NCI-H1930 (cell line): Measurements from ENCODE around the gene PDZD8.
"Not testable (repeated sequence)": the region's sequence is repeated elsewhere in the genome, so short reads cannot be mapped to it uniquely, and the experiment has no call there.

Source experiments
- DNase-seq, 2 experiments: peaks; one replicate each; lab custom pipeline; 2025; lab: John Stamatoyannopoulos, UW

Gene PDZD8

DNA sequence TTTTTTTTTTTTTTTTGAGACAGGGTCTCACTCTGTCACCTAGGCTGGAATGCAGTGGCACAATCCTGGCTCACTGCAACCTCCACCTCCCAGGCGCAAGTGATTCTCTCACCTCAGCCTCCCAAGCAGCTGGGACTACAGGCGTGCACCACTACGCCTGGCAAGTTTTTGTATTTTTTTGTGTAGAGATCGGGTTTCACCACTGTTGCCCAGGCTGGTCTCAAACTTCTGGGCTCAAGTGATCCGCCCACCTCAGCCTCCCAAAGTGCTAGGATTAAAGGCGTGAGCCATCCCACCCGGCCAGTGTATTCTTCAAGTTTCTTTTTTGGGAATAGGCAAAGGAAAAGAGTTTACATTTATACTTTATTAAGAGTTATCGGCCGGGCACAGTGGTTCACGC lies 84.4 kb downstream of the PDZD8 start:
- not testable (repeated sequence) for DNase-seq

DNA sequence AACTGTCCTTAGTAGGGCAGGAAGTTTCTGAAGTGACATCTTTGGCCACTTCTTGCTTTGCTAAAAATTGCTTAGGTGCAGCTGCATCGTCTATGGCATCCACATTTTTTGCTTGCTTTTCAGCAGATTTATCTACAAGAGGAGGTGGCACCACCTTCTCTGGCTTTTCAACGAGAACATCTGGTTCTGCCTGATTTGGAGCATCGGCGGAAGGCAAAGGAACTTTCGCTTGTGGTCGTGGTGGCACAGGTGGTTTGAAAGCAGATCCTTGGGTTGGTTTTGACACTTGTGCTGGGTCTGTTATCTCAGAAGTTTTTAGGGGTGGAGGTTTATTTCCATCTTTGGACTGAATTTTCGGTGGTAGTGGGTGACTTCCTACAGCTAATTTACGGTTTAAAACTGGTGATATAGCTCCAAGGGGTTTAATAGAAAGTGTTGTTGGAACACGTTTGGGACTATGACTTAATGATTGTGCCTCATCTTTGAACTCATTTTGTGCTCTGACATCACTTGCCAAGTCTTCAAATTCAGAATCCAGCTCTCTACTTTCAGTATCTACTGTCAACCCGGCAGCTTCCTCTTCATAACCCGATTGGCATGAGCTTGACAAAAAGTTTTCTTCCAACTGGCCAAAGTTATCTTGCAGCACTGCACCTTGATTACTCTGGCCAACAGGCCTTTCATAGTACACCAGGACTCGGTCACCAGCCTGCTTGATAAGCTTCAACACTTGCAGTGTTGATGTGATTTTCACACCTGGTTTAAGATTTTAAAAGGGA lies 90.3 kb downstream of the PDZD8 start:
- DNase-seq, result no peak

DNA sequence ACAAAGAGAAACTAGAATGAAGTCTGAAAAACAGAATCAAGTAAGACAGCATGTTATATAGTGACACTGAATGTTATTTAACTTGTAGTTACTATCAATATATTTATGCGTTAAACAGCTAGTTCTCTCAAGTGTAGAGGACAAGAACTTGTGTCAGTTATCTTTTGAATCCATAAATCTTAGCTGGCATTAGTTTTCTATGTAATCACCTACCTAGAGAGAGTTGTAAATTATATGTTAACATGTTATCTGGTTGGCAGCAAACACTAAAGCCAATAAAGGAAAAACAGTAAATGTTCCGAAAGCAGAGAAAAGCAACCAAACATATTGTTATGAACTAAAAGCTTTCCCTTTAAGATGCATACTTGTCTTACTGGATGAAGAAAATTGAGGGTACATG lies 97.6 kb downstream of the PDZD8 start:
- no peak for DNase-seq

DNA sequence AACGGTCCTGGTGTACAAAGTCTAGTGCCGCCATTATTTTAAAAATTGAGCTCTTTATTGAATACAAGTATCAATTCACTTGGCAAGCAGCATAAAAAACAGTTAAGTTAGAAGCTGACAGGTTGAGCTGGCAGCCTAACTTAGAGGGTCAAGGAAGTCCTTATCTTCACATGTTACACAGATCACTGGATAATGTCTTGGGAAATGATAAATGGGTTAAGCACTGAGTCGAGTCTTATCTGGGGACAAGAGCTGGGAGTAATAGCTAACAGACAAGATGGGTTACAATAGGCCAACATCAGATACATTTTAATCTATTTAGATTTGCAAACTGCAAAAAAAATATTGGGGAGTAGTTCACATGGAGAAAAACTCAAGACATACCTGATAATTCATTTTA lies 100.1 kb downstream of the PDZD8 start:
- no peak for DNase-seq

DNA sequence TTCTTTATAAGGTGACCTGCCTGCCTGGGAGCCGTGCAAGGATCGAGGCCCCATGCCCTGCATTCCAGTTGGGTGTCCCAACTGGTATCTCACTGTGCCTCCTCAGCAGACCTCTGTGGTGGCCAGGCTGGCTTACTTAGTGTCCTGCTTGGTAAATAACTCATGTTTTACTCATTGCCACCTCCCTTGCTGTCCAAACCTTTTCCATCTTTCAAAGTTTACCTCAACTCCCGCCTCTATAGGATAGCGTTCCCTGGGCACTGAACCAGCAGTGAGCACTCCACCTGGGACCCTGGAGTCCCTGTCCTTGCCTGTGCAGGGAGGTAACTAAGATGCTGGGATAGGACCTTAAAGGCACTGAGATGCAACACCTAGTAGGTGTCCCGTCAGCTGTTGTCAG lies 100.7 kb downstream of the PDZD8 start:
- no peak for DNase-seq

DNA sequence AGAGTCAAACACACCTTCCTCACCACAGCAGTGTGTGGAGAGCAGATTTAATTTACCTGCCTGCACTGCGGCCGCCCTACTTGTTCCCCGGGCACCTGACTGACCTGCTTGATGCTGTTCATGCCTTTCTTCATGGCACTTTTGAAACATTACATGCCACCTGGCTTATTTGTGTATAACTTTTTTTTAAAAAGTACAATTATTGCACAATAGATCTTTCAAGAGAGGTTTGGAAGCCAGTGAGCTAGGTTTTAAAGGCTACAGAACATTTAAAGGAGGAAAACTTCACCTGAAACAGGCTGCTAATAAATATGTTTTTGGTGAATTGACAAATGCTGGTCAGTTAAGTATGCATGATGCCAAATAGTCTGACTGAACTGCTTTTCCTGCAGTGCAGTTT lies 101.3 kb downstream of the PDZD8 start:
- no peak for DNase-seq

DNA sequence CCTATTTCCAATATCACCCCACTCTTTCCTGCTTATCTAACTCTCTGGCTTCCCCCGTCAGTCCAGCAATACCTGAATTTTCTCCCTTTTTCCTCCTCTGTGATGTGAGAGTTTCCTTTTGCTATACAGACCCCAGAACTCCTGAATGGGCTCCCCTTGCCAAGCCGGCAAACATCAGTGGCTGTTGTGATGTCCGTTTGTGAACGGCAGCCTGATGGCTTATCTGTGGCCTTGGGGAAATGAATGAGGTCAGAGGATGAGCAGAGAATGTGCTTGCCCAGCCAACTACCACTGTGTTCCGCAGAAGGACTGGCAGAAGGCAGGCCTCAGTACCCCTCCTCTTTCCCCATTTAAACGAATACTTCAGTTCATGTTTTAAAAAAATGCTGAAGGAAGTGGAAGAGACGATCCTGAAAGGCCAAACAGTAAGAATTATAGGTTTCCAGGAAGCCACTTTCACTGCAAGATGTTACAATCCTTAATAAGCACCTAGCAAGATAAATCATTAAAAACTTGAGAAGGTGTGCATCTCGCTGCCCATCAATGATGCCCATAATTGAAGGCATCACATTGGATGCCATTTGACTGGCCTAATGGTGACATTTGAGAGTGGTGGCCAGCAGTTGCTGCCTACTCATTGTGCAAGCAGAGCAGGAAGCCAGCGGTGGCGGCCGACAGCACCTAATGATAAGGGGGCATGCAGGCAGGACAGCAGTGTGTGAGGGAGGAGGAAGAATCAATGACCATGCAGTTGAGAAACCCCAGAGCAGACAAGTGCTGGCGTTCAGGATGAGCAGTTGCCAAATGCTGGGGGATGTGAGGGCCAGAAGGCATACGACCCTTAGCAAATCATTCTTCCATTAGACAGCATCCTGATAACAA lies 102.8 kb downstream of the PDZD8 start:
- DNase-seq, result no peak

DNA sequence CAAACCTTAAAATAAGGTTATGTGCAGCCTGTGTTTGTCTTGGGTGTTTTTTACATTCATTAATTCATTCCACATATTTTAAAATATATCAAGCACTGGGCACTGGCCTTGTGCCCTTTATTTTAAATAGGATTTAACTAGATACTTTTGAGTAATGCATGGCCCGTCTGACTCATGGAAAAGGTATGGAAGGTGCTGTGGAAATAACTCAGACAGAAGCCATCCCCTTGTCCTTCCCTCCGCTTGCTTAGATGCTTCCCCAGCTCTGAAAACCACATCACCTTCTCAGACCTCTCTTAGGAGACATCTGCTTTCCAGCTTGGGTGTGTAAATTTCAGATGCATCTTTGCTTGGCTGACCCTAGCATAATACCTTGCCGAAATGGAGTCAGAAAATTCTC lies 103.8 kb downstream of the PDZD8 start:
- DNase-seq, result no peak

DNA sequence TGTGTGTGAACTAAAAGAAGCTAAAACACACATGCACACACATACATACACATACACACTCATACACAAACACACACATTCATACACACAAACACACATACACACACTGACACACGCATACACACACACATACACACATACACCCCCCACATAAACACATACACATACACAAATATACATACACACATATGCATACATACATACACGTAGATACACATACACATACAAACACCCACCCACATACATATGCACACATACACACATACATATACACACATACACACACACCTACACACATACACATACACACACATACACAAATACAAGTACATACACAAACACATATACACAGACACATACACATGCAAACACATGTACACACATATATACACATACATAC lies 106.3 kb downstream of the PDZD8 start:
- no peak for DNase-seq

DNA sequence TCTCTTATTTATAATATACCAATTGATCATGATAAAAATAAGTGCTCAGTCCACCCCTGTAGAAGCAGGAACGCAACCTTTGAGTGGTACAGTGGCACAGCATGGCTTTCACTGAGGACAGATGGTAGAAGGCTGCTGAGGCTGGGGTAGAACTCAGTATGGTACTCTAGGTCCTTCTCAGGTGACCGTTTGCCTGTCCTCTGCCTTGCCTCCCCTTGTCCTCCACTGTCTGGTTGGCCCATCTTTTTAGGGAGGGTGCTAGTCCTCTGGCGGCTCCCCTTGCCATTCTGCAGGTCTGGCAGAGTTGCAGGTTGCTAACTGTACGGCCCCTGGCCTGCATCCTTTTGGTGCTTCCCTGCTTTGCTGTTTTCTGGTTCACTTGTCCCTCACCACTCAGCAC lies 107.0 kb downstream of the PDZD8 start:
- no peak for DNase-seq

DNA sequence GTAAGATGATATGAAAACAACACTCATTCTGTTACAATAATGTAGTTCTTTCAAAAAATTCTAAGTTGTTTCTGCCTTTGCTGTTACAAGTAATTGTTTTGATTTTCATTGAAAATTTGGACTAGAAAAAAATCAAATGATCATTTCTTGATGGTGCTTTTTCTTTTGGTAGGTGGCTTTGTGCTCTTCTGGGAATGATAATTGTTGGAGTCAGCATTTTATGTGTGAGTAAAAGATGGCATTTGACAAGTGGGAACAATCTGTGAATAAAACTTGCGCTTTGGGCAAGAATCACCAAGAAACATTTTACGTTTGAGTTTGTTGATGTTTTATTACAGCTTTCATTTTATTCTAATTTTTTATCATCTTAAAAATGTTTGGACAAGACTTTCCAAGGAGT lies 108.4 kb downstream of the PDZD8 start:
- no peak for DNase-seq

DNA sequence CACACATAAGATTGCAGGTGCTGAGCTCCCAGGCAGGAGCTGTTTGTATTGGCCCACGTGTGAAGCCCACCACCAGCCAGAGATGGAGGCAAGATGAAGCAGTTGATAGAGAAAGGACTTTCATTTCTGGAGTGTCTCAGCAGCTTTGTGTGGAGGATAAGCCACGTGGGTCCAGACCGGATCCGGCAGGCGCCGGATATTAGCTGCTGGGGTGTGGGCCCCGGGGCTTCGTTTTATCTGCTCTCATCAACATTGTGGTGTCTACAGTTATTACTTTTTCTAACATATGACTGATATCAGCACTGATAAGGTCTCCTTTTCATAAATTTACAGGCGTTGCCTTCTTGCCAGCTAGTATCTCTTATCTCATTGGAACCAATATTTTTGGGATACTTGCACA lies 108.8 kb downstream of the PDZD8 start:
- no peak for DNase-seq

DNA sequence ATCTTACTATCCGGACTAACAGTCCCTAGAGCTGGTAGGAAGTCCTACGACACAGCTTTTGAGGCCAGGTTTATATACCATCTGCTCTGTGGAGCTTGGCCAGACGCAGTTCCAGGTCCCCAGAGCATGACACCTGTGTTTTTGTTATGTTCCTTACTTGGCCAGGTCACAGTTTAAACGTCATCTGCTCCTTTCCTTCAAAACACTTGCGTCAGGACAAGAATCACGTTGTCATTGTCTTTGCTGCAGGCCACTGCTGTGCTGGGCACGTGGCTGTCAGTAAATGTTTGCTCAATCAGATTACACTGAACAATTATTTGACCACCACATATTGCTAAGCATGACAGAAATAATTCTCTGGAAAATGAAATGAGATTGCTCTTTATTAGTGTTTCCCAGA lies 110.5 kb downstream of the PDZD8 start:
- DNase-seq, result no peak

DNA sequence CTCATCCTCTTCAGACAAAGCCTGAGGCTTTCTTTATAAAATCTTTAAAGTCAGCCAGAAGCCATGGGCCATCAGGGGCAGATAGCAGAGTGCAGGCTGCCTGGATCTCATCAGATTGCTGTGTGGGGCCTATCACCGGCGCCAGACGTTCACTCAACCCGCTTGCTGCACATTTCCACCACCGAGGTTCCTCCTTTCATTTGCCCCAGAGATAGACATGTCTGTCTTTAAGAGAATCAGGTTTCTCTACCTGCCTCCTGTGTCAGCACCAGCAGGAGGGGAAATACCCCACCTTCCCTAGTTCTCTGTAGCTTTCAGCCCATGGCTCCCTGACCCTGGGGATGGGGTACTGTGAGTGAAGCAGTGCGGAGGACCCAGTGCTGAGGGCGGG lies 112.3 kb downstream of the PDZD8 start:
- DNase-seq, result no peak

DNA sequence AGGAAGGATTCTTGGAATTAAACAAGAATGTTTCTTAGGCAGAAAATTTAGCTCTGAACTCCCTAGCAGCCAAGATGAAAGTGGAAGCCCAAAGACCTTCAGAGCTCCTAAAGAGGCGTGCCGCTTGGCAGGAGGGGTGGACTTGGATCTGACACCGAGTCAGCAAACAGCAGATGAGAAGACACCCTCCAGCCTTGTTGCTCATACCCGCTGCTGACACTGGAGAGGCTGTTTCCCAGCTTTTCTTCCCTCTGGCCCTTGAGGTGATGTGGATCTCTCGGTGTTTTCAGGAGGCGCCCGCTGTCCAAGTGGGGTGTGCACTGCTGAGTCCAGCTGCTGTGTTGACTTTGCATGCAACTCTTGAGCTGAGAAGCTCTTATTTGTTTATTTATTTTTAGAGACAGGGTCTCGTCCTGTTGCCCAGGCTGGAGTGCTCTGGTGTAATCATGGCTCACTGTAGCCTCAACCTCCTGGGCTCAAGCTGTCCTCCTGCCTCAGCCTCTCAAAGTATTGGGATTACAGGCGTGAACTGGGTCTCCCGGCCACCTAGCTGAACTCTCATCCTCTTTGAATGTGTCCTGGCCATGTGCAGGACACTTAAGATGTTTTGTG lies 112.8 kb downstream of the PDZD8 start:
- no peak for DNase-seq

DNA sequence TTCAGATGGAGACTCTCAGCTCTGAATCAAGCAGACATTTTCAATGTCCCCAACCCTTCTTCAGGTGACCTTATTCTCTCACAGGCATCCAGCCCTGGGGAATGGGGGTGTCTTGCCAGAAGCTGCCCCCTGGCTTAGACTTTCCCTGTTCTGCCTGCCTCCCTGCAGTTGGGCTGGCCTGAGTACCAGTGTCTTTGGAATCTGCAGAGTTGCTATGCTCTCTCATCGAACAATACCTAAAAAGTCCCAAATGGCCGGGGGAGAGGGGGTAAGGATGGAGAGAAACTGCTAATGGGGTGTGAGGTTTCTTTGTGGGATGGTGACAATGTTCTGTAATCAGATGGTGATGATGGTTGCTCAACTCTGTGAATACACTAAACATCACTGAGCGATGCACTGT lies 113.7 kb downstream of the PDZD8 start:
- no peak for DNase-seq

DNA sequence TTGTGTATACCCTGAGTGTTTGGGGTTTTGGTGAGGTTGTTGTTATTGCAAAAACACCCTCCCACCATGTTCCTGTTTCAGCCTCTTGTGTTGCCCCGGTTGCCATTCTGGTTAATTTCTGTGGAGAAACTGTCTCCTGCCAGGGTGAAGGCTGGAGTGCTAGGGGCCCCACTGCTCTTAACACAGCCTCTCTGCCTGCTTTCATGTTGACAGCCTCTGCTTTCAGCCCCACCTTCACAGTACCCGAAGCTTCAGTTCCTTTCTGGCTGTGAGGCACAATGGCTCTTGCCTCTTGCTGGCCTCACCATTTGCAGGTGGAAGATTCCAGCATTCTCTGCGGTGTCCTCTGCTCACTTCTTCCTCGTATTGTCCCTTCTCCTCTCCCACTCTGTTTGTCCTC lies 115.2 kb downstream of the PDZD8 start:
- no peak for DNase-seq

DNA sequence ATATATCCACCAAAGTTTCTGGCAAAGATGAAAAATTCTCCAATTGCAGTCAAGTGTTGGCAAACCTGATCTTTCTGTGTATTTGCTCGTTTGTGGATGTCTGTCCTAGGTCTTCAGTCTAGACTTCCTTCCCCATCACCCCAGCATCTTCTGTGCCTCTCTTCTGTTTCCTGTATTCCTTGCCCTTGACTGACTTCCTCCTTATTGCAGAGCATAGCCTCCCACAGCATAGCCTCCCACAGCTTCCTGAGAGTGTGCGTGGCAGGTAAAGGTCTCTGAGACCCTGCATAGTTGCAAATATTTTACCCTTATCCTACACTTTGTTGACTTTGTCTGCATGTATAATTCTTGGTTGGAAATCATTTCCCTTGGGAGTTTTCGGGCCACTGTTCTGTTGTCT lies 116.0 kb downstream of the PDZD8 start:
- no peak for DNase-seq

DNA sequence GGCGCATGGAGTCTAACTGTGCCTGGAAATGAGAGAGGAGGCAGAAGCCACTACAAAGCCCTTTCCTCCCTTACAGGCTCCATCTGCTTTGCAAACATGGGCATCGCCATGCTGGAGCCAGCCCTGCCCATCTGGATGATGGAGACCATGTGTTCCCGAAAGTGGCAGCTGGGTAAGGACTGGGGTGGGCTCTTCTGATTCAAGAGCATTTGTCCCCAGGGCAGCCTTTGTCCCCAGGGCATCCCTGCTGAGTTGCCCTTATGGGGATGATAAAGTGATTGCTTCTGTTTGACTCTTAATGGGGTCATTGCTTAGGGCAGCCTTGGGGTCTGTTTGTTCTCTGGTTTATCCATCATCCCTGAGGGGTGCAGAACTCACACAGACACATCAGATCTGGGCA lies 117.5 kb downstream of the PDZD8 start:
- DNase-seq, result no peak

DNA sequence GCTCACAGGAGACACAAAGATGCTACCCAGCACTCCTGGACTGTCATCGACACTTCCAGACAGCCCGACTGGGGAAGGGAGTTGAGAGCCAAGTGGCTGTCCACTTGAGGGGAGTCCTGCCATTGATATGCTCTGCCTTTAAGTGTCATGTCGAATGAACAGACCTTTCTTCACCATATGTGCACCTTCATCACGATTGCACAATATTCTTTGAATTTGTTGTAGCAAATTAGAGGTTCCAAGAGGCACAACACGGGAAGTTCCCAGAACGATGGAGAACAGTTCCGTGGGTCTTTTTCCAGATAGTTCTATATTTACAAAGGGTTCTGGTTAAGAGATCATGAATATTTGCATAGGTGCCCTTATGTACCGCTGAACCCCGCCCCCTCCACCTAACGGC lies 118.3 kb downstream of the PDZD8 start:
- no peak for DNase-seq

DNA sequence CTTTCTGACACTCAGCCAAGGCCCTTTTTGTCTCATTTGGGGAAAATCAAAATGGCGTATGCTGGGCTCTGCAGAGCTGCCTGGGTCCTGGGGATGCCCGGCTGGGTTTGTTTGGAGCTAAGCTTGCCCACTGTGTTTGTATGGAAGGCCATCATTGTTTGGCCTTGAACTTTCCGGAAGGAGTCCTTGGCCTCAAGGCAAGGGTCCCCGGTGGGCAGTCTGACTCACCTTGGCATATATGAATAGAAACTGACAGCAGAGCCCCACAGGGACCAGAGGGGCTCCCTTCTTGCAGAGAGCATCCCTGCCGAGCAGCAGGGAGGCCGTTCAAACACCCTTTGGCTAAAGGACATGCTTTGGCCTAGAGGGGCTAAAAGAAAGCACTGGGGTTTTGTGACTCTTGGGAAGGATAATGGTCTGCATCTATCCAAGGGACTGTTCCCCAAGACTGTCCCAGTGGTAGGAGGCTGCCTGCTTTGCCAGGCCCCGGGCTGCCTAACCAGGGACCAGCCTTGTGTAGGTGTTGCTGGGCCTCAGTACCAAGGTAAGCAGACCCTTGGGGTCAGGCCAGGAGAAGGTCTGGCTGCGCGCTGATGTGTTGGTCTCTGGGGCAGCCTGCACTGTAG lies 119.3 kb downstream of the PDZD8 start:
- no peak for DNase-seq
